Stimulated activated effector memory CD8-positive, alpha-beta T cell treated with anti-CD3 and anti-CD28 coated beads, Interleukin-12 subunit alpha, Interleukin-12 subunit beta, amount 100 ng/mL, for 72 hours (primary cell): ENCODE data around the gene HEMGN.
"Not testable (repeated sequence)": the region's sequence is repeated elsewhere in the genome, so short reads cannot be mapped to it uniquely, and the experiment has no call there.

ENCODE experiments used
- ATAC-seq: fragments of 150-1000 bp; cut with Tn5 transposase; 2 replicates; pipeline ENCODE4 v1.10.0; 2021
- DNase-seq, 2 donors: peaks; one replicate each; pipeline ENCODE4 v3.0.0; 2021 to 2022; ENCODE audit warnings: low spot score in 2 of 2
- H3K27ac Mint-ChIP-seq: one replicate; pipeline ENCODE4 v1.8.0; 2022; ENCODE audit warnings: mild to moderate bottlenecking, mixed read lengths
- H3K36me3 Mint-ChIP-seq: one replicate; pipeline ENCODE4 v1.8.0; 2022; ENCODE audit warnings: mild to moderate bottlenecking, mixed read lengths
- H3K4me1 Mint-ChIP-seq: one replicate; pipeline ENCODE4 v1.8.0; 2022; ENCODE audit warnings: mixed read lengths
- H3K4me3 Mint-ChIP-seq: one replicate; pipeline ENCODE4 v1.8.0; 2022; ENCODE audit warnings: mild to moderate bottlenecking, mixed read lengths
- H3K9me3 Mint-ChIP-seq: one replicate; pipeline ENCODE4 v1.8.0; 2022; ENCODE audit warnings: mixed read lengths

Gene HEMGN

GRCh38 chr9:97947094-97947493 lies 9.1 kb upstream of the HEMGN start:
- not testable (repeated sequence) for H3K36me3 Mint-ChIP-seq, H3K27ac Mint-ChIP-seq, H3K4me3 Mint-ChIP-seq, DNase-seq, H3K4me1 Mint-ChIP-seq, H3K9me3 Mint-ChIP-seq, ATAC-seq

DNA sequence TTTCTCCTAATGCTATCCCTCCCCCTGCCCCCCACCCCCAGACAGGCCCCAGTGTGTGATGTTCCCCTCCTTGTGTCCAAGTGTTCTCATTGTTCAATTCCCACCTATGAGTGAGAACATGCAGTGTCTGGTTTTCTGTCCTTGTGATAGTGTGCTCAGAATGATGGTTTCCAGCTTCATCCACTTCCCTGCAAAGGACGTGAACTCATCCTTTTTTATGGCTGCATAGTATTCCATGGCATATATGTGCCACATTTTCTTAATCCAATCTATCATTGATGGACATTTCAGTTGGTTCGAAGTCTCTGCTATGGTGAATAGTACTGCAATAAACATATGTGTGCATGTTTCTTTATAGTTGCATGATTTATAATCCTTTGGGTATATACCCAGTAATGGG lies 7.5 kb upstream of the HEMGN start:
- not testable (repeated sequence) for H3K36me3 Mint-ChIP-seq, H3K27ac Mint-ChIP-seq, H3K9me3 Mint-ChIP-seq, H3K4me3 Mint-ChIP-seq, DNase-seq, ATAC-seq, H3K4me1 Mint-ChIP-seq

GRCh38 chr9:97944612-97945011 lies 6.6 kb upstream of the HEMGN start:
- H3K27ac Mint-ChIP-seq, result no peak overlapping the region
- DNase-seq (no peak), ATAC-seq (no peak)
- H3K9me3 Mint-ChIP-seq, result no peaks in the 10 kb centered on the region
- no peaks in the 10 kb centered on the region for H3K36me3 Mint-ChIP-seq
- H3K4me3 Mint-ChIP-seq, result no peak overlapping the region
- no peaks in the 10 kb centered on the region for H3K4me1 Mint-ChIP-seq

- ATAC-seq, result no peak
- H3K36me3 Mint-ChIP-seq, result no peaks in the 10 kb centered on the region
- peaks cover 5% of the 10 kb centered on the region for H3K4me1 Mint-ChIP-seq
- H3K9me3 Mint-ChIP-seq, result no peaks in the 10 kb centered on the region
- no peak for DNase-seq
- no peak overlapping the region for H3K27ac Mint-ChIP-seq
- H3K4me3 Mint-ChIP-seq, result no peak overlapping the region
These were observed 5.4 kb upstream of the HEMGN start for GRCh38 chr9:97943308-97943855.

- Mint-ChIP-seq H3K9me3 (no peaks in the 10 kb centered on the region), H3K27ac (no peak overlapping the region), H3K4me3 (no peak overlapping the region), H3K36me3 (no peaks in the 10 kb centered on the region), H3K4me1 (peaks cover 13% of the 10 kb centered on the region)
- ATAC-seq (no peak), DNase-seq (no peak)
These were observed 3.4 kb upstream of the HEMGN start for GRCh38 chr9:97941323-97941722.

GRCh38 chr9:97940741-97941140 lies 2.8 kb upstream of the HEMGN start:
- Mint-ChIP-seq H3K4me1 (peaks cover 13% of the 10 kb centered on the region), H3K4me3 (no peak overlapping the region), H3K9me3 (no peaks in the 10 kb centered on the region), H3K36me3 (no peaks in the 10 kb centered on the region), H3K27ac (no peak overlapping the region)
- ATAC-seq (no peak), DNase-seq (no peak)

DNA sequence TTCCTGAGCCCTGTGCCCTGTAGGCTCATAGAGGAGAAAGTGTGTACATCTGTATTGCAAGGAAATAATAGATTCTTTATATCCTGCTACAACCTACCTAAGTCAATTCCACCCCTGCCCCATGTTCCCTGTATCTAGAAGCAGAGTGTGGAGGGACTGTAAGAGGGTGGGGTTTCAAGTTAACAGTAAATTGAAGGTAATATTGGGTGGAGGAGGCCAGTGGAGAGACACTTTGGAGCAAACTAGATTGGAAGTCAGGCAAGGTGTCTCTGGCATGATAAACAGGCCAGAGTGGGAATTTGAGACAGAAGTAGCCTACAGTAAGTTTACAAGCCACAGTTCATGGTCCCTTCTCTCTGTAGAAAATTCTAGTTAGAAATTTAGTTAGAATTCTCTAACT lies 2.3 kb upstream of the HEMGN start:
- Mint-ChIP-seq H3K27ac (no peak overlapping the region), H3K4me3 (no peak overlapping the region), H3K9me3 (no peaks in the 10 kb centered on the region), H3K4me1 (peaks cover 13% of the 10 kb centered on the region), H3K36me3 (no peaks in the 10 kb centered on the region)
- no peak for DNase-seq
- no peak for ATAC-seq

- Mint-ChIP-seq H3K27ac (no peak overlapping the region), H3K9me3 (no peaks in the 10 kb centered on the region)
These were observed 974 bp downstream of the HEMGN start for GRCh38 chr9:97936998-97937397.

DNA sequence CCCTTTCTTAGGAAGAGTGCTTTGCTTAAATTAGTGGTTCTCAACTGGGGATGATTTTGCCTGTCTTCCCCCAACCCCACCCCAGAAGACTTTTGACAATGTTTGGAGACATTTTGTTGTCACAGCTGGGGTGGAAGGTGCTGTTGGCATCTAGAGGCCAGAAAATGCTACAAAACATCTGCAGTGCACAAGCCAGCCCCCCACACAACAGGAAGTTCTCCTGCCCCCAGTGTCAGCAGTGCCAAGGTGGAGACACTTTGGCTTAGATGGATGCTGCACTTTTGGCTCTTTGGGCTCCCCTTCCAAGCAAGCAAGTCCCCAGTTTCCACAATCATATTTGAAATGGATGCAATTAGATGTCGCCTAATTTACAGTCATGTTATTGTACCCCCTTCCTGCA lies 2.7 kb downstream of the HEMGN start:
- H3K36me3 Mint-ChIP-seq, result no peaks in the 10 kb centered on the region
- no peak overlapping the region for H3K27ac Mint-ChIP-seq
- no peaks in the 10 kb centered on the region for H3K9me3 Mint-ChIP-seq
- peaks cover 28% of the 10 kb centered on the region for H3K4me1 Mint-ChIP-seq
- ATAC-seq, result no peak
- no peak for DNase-seq
- H3K4me3 Mint-ChIP-seq, result no peak overlapping the region

More at GRCh38 chr9:97936998-97937397, 974 bp downstream of the HEMGN start:
- DNase-seq (no peak), ATAC-seq (no peak)
- no peak overlapping the region for H3K4me3 Mint-ChIP-seq
- H3K4me1 Mint-ChIP-seq, result peaks cover 13% of the 10 kb centered on the region
- no peaks in the 10 kb centered on the region for H3K36me3 Mint-ChIP-seq

GRCh38 chr9:97934321-97935115 lies 3.5 kb downstream of the HEMGN start:
- ATAC-seq (no peak), DNase-seq (no peak)
- H3K27ac Mint-ChIP-seq, result no peak overlapping the region
- no peaks in the 10 kb centered on the region for H3K36me3 Mint-ChIP-seq
- H3K4me3 Mint-ChIP-seq, result no peak overlapping the region
- no peaks in the 10 kb centered on the region for H3K9me3 Mint-ChIP-seq
- H3K4me1 Mint-ChIP-seq, result peaks cover 32% of the 10 kb centered on the region

DNA sequence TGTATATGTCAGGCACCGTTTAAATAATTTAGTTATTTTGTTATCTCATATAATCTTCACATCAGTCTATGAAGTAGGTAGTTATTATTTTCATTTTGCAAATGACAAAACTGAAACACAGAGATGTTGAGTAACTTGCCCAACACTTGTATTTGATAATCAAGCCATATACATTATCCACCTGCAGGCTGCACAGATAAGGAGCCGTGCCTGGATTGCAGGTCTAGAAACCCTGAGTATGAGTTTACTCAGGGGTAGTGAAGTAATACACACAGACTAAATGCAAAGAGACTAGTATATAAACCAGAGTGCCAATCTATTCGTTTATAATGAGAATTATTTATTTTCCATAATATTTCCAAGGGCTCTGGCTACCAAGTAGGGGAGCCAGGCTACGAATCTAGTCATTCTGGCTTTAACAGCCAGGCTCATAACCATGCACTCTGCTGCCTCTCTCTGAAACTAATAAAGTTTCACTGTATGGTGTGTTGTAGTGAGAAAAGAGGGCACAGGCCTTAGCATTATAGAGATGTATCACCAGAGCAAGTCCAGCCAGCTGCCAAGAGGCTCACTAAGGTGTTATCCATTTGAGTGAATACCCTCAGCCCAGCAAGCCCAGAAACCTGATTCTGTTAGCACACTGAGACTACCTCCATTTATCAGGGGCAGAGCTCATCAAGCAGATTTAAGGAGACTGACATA lies 4.5 kb downstream of the HEMGN start:
- Mint-ChIP-seq H3K4me1 (peaks cover 27% of the 10 kb centered on the region), H3K9me3 (no peaks in the 10 kb centered on the region), H3K4me3 (no peak overlapping the region), H3K27ac (no peak overlapping the region), H3K36me3 (no peaks in the 10 kb centered on the region)
- no peak for DNase-seq
- no peak for ATAC-seq

GRCh38 chr9:97930972-97931371 lies 7.0 kb downstream of the HEMGN start:
- DNase-seq (no peak), ATAC-seq (no peak)
- H3K36me3 Mint-ChIP-seq, result no peaks in the 10 kb centered on the region
- H3K27ac Mint-ChIP-seq, result peak overlapping the region; percentile 82
- peak overlapping the region; percentile 6 for H3K4me3 Mint-ChIP-seq
- H3K4me1 Mint-ChIP-seq, result peaks cover 19% of the 10 kb centered on the region
- H3K9me3 Mint-ChIP-seq, result no peaks in the 10 kb centered on the region

DNA sequence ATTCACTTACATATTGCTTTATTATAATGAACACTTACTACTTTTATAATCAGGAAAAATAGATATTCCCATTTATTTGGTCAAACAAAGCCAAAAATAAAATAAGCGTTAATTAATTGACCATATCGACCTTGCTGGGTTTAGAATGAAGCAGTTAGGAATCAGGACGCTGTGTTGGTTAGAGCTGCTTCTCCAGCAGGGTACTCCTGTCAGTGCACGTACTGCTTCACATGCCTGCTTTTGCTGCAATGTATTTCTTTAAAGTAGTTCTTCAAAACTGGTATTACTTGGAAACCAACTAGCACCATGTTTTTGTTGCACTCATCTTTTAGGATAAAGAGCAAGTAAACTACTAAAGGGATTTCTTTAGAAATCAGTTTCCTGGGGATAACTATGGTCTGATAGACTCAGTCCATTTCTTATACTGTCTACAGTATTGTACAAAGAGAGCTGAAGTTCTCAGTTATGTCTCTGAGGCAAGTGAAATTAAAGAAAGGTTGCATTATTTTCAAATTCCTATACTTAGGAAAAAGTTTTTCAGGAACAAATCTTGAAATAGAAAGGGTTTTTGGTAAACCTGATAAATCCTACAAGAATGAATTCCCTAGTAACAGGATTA lies 8.9 kb downstream of the HEMGN start:
- H3K9me3 Mint-ChIP-seq, result no peaks in the 10 kb centered on the region
- no peak overlapping the region for H3K27ac Mint-ChIP-seq
- H3K4me1 Mint-ChIP-seq, result peaks cover 19% of the 10 kb centered on the region
- no peak overlapping the region for H3K4me3 Mint-ChIP-seq
- DNase-seq (no peak), ATAC-seq (no peak)
- H3K36me3 Mint-ChIP-seq, result no peaks in the 10 kb centered on the region

DNA sequence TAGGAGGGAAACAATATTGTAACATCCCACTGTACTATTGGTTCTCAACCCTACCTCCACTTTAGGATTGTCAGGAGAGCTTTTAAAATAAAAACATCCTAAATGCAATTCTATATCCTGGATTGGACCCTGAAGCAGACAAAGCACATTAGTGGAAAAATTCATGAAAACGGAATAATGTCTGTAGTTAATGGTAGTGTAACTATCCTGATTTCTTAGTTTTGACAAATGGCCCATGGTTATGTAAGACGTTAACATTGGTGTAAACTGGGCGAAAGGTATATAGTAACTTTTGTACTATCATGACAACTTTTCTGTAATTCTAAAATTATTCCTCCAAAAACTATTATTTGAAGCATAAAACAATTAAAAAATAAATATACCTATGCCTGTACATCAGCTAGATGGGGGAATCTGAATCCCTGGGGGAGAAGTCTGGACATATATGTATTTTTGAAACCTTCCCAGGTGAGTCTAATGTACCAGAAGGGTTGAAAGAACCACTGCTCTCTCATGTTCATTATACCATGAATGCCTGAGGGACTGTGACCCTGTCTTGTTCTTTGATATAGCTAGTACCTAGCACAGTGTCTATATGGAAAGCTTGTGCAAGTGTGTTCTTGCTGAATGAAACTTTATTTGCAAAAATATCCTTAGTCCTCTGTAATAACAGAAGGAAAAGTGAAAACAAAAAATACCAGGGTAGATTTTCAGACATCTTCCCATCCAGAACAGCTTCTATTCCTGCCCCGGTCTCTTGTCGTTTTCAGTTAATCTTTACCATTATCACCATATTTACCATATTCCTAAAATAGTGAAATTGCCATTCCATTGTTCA lies 12.3 kb downstream of the HEMGN start:
- Mint-ChIP-seq H3K36me3 (peaks cover 21% of the 10 kb centered on the region), H3K27ac (no peak overlapping the region), H3K9me3 (no peaks in the 10 kb centered on the region), H3K4me1 (peaks cover 19% of the 10 kb centered on the region), H3K4me3 (no peak overlapping the region)
- ATAC-seq, result no peak
- no peak for DNase-seq

GRCh38 chr9:97924386-97924785 lies 13.6 kb downstream of the HEMGN start:
- ATAC-seq (no peak), DNase-seq (no peak)
- Mint-ChIP-seq H3K27ac (no peak overlapping the region), H3K9me3 (no peaks in the 10 kb centered on the region), H3K4me3 (no peak overlapping the region), H3K4me1 (peaks cover 23% of the 10 kb centered on the region), H3K36me3 (peaks cover 21% of the 10 kb centered on the region)
